Immature natural killer cell (primary cell): Measurements from ENCODE around the gene LARP4B. TPM values are rescaled to one million over a fixed set of nuclear protein-coding genes. Genes with fewer than 3 reads are reported as not detected.
"Not testable (repeated sequence)": the region's sequence is repeated elsewhere in the genome, so short reads cannot be mapped to it uniquely, and the experiment has no call there.

Experiments
- DNase-seq, 3 donors: peaks; one replicate each; pipeline ENCODE4 v3.0.0; 2022; ENCODE audit warnings: mixed read lengths in 1 of 3
- H3K27ac Mint-ChIP-seq, 6 donors: one replicate each; pipeline ENCODE4 v1.8.0; 2020; ENCODE audit warnings: mixed read lengths in 6 of 6, mild to moderate bottlenecking in 5 of 6, inconsistent platforms in 4 of 6, moderate library complexity in 3 of 6
- H3K27me3 Mint-ChIP-seq, 3 donors: one replicate each; pipeline ENCODE4 v1.8.0; 2020 to 2021; ENCODE audit warnings: low read depth in 3 of 3, mild to moderate bottlenecking in 3 of 3, mixed read lengths in 3 of 3, moderate library complexity in 3 of 3, inconsistent platforms in 1 of 3
- H3K36me3 Mint-ChIP-seq, 3 donors: one replicate each; pipeline ENCODE4 v1.8.0; 2020; ENCODE audit warnings: mixed read lengths in 3 of 3, inconsistent platforms in 2 of 3, mild to moderate bottlenecking in 2 of 3
- H3K4me1 Mint-ChIP-seq, 2 donors: one replicate each; pipeline ENCODE4 v1.8.0; 2020; ENCODE audit warnings: inconsistent platforms in 2 of 2, mild to moderate bottlenecking in 2 of 2, mixed read lengths in 2 of 2, moderate library complexity in 1 of 2
- H3K4me3 Mint-ChIP-seq, 5 donors: one replicate each; pipeline ENCODE4 v1.8.0; 2020; ENCODE audit warnings: mild to moderate bottlenecking in 5 of 5, mixed read lengths in 5 of 5, inconsistent platforms in 3 of 5, moderate library complexity in 3 of 5
- H3K9me3 Mint-ChIP-seq, 6 donors: one replicate each; pipeline ENCODE4 v1.8.0; 2020; ENCODE audit warnings: mild to moderate bottlenecking in 6 of 6, mixed read lengths in 6 of 6, inconsistent platforms in 4 of 6, moderate library complexity in 3 of 6
- polyA plus RNA-seq, 3 donors: library from polyadenylated mRNA; unstranded; fragments of 300-500 nt; fragmentation: Illumina TruSeq; gene quantifications; one replicate each; pipeline ENCODE4 v1.2.3, GENCODE V29; 2021

Gene LARP4B
- polyA plus RNA-seq, 3 donors from 2014 or later, result 4.7 to 35.8 (median 13.3) TPM

DNA sequence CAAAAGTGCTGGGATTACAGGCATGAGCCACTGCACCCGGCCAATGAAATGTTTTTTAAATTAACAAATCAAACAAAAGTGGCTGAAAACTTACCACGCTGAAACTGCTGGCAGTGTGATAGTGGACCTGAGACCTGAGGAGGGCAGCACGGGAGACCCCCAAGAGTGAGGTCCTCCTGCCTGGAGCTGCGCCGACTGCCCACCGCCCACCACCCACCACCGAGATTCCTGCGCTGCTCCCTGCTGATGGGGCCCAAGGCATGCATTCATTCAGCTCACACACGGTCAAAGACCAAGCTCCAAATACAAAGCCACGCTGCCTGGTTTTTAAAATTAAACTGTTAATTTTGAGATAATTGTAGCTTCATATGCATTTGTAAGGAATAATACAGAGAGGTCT, 16.4 kb upstream of the LARP4B start:
- H3K9me3 Mint-ChIP-seq, result no peaks in the 10 kb centered on the region
- no peak overlapping the region for H3K27ac Mint-ChIP-seq
- no peaks in the 10 kb centered on the region for H3K36me3 Mint-ChIP-seq
- H3K4me3 Mint-ChIP-seq, result no peak overlapping the region
- H3K27me3 Mint-ChIP-seq, result peaks cover 0 to 4% (median 2%) of the 10 kb centered on the region in 3 donors
- DNase-seq, result no peak
- peaks cover 3 to 6% of the 10 kb centered on the region in 2 donors for H3K4me1 Mint-ChIP-seq

DNA sequence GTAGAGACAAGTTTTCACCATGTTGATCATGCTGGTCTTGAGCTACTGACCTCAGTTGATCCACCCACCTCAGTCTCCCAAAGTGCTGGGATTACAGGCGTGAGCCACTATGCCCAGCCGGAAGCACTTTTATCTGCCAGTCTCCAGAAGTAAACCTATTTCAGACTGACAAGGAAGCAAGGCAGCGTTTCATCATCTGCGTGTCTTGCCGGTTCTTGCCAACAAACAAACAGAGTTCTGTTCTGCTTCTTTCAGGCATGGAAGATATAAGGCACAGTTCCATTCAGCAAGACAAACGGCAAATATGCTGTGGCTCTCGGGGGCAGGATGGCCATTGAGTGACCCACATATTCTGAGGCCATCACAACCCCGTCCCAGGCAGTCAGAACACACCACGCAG, 15.5 kb upstream of the LARP4B start:
- DNase-seq, result no peak
- Mint-ChIP-seq H3K36me3 (no peaks in the 10 kb centered on the region), H3K4me1 (peaks cover 3 to 6% of the 10 kb centered on the region in 2 donors), H3K27me3 (peaks cover 0 to 4% (median 2%) of the 10 kb centered on the region in 3 donors), H3K9me3 (no peaks in the 10 kb centered on the region), H3K27ac (no peak overlapping the region), H3K4me3 (no peak overlapping the region)

DNA sequence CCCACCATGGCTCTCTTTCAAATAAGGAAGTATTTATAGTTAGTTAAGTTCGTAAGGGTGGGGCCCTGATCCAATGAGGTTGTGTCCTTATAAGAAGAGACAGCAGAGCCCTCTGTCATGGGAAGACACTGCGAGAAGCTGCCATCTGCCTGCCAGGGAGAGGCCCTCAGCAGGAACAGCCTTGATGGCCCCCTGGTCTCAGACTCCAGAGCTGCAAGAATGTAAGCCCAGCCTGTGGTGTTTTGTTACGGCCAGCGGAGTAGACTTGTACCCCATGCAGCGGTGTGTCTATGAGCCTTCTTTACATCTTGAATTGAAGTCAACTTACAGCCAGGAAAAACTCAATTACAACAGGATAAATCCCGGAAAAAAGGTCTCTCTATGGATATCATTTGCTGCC, 14.3 kb upstream of the LARP4B start:
- Mint-ChIP-seq H3K36me3 (no peaks in the 10 kb centered on the region), H3K27me3 (peaks cover 0 to 4% (median 2%) of the 10 kb centered on the region in 3 donors), H3K4me1 (peaks cover 3 to 6% of the 10 kb centered on the region in 2 donors), H3K4me3 (no peak overlapping the region), H3K9me3 (no peaks in the 10 kb centered on the region), H3K27ac (no peak overlapping the region)
- no peak for DNase-seq

DNA sequence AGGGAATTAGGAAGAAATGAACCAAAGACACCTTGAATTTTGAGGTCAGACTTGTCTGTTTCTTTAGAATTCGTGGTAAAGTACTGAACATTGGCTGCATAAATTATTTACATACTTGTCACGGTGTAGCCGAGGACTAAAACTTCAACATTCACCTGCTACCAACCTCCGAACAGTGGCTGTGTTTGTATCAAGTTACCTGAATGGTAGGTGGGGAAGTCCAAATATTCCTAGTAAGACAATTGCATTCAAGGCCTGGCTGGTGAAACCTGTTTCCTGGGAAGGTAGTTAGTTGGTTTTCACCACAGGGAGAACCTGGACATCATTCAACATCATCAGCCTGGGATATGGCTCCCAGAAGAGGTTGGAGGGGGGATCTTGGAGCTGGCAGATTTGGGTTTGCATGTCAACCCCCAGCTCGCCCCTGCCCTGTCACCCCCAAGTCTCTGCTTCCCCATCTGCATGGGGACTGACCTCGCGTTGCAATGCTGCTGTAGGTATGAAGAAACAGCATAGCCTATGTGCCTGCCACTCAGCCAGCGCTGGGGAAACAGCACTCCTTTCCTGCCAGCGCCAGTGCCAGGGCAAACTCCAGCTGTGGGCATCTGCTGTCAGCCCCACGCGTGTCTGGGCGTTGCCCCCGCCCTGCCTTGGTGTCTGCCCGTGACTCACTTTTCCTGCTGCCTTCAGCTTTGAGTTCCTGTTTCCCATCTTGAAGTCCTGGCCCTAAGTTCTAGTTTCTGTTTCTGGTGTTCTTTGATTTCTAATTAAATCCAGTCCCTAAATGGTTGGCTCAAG, 12.7 kb upstream of the LARP4B start:
- DNase-seq, result peak in 2 of 3 donors; percentile 4 to 6
- Mint-ChIP-seq H3K27me3 (peaks cover 0 to 2% (median 0%) of the 10 kb centered on the region in 3 donors), H3K9me3 (no peaks in the 10 kb centered on the region), H3K27ac (peak overlapping the region in 2 of 6 donors; percentile 21 to 35), H3K4me1 (peaks cover 6% of the 10 kb centered on the region in 2 donors), H3K4me3 (peak overlapping the region in 1 of 5 donors; percentile 12), H3K36me3 (no peaks in the 10 kb centered on the region)

DNA sequence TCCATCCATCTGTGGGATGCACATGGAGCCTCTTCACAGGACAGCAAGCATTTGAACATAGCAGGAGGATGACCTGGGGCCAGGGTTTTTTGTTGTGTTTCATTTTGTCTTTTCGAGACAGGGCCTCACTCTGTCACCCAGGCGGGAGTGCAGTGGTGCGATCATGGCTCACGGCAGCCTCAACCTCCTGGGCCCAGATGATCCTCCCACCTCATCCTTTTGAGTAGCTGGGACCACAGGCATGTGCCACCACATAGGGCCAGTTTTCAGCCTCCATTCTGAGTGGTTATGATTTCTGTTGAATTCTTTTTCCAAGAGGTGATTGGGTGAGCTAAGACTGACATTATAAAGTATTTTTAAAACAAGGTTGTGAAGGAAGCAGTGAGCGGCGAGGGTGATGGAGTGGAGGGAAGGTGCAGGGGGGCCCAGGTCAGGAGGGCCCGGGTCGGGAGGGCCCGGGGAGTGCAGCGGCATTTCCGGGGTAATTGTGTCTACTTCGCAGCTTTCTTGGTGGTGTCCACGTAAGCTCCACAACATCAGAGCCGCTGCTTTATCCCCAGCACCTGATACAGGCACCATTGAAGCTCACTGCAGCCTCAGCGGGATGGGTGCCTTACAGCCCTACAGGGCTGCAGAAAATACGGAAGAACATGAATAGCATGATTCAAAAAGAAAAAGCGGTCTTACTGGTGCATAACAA, 12.0 kb upstream of the LARP4B start:
- H3K9me3 Mint-ChIP-seq, result peaks cover 0 to 2% (median 0%) of the 10 kb centered on the region in 6 donors
- no peak overlapping the region for H3K4me3 Mint-ChIP-seq
- no peak for DNase-seq
- H3K36me3 Mint-ChIP-seq, result no peaks in the 10 kb centered on the region
- no peak overlapping the region for H3K27ac Mint-ChIP-seq
- peaks cover 8 to 12% of the 10 kb centered on the region in 2 donors for H3K4me1 Mint-ChIP-seq
- H3K27me3 Mint-ChIP-seq, result peaks cover 0 to under 1% (median 0%) of the 10 kb centered on the region in 3 donors

DNA sequence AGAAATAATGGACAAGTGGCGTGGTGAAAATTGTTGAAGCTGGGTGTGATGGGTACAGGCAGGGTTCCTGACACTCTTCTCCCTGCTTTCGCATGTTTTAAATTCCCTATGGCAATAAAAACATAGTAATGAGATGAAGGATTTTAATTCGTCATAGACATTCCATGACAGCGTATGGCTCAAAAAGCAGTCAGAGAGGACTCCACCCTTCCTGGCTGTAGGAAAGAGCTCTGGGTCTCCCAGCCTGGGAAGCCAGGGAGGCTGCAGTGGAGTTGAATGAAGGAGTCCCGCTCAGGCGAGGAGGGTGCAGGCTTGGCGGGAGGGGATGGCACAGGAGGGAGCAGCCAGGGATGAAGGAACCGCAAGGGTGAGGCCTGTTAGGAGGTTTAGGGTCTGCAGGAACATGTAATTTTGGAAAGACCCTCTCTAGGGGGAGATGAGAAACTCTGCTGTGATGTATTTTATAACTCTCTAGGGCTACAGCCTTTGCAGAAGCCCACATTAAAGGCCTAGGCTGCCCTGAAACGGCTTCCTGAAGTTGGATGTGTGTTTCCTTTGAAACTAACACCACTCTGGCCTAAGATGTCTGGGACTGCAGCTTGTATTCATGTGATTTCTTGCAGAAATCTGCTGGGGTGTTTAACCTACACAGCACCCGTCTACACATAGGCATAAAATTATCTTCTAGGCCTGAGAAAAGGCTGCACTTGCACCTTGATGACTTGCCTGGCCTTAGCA, 7.6 kb upstream of the LARP4B start:
- Mint-ChIP-seq H3K4me1 (peaks cover 5 to 7% of the 10 kb centered on the region in 2 donors), H3K27ac (peak overlapping the region in 1 of 6 donors; percentile 75), H3K27me3 (no peaks in the 10 kb centered on the region), H3K36me3 (no peaks in the 10 kb centered on the region), H3K4me3 (no peak overlapping the region), H3K9me3 (peaks cover 0 to 2% (median 0%) of the 10 kb centered on the region in 6 donors)
- no peak for DNase-seq

DNA sequence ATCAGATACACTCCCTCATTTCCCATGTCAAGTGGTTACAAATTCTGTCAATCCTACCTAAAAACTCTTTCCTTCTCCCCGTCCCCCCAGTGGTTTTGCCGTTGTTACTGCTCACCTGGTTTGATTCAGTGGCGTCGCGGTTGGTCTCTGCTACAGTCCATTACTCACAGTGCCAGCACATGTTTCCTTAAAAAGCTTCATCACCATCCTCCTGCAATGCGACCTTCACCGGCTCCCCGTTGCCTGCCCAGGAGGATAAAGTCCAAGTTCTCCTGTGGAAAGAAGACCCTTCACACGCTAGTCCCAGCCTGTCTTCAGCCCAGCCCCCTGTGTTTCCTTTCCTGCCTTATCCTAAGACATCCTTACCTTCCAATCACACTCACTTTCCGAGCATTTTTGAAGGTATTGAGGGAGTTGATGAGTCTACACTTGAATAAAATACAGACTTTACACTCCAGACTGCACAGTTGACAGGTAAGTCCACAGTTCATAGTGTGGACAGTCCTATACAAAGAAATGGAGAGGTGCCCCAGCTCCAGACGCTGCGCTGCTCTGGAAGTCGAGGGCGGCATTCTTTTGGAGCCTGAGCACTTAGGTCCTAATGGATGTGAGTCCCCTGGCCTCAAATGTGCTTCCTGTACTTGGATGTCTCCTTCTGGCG, 3.4 kb upstream of the LARP4B start:
- peak overlapping the region in 1 of 6 donors; percentile 88 for H3K27ac Mint-ChIP-seq
- H3K4me3 Mint-ChIP-seq, result peak overlapping the region in 1 of 5 donors; percentile 49
- no peaks in the 10 kb centered on the region for H3K36me3 Mint-ChIP-seq
- peaks cover 0 to 11% (median 3%) of the 10 kb centered on the region in 3 donors for H3K27me3 Mint-ChIP-seq
- no peak for DNase-seq
- peaks cover 17 to 23% of the 10 kb centered on the region in 2 donors for H3K4me1 Mint-ChIP-seq
- H3K9me3 Mint-ChIP-seq, result peaks cover 0 to 2% (median 0%) of the 10 kb centered on the region in 6 donors

DNA sequence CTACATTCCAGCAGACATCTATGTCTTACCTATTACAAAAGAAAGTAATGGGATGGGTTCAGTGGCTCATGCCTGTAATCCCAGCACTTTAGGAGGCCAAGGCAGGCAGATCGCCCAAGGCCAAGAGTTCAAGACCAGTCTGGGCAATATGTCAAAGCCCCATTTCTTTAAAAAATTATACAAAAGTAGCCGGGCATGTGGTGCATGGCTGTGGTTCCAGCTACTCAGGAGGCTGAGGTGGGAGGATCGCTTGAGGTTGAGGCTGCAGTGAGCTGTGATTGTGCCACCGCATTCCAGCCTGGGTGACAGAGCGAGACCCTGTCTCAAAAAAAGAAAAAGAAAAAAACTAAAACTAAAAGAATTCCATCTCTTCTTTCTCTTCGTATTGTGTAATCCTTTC, 2.7 kb upstream of the LARP4B start:
- H3K4me1 Mint-ChIP-seq, result peaks cover 22 to 30% of the 10 kb centered on the region in 2 donors

DNA sequence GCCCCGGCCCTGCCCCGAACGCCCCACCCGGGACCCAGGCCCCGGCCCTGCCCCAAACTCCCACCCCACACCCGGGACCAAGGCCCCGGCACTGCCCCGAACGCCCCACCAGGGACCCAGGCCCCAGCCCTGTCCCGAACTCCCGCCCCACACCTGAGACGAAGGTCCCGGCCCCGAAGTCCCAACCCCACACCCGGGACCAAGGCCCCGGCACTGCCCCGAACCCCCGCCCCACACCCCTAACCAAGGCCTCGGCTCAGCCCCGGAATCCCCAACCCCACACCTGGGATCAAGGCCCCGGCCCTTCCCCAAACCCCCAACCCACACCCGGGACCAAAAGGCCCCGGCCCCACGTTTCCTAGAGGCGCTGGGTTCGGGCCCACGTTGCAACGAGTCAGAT, 1.1 kb upstream of the LARP4B start:
- Mint-ChIP-seq H3K27ac (peak overlapping the region; percentile 78 to 94 (median 88)), H3K27me3 (peaks cover 0 to 11% (median 3%) of the 10 kb centered on the region in 3 donors), H3K4me3 (peak overlapping the region; percentile 75 to 84 (median 79)), H3K9me3 (no peaks in the 10 kb centered on the region), H3K4me1 (peaks cover 28 to 35% of the 10 kb centered on the region in 2 donors), H3K36me3 (no peaks in the 10 kb centered on the region)
- DNase-seq, result no peak

More for the DNA sequence above, 2.7 kb upstream of the LARP4B start:
- DNase-seq, H3K36me3 Mint-ChIP-seq, H3K9me3 Mint-ChIP-seq: not testable (repeated sequence)
- H3K27me3 Mint-ChIP-seq, result peaks cover 0 to 11% (median 3%) of the 10 kb centered on the region in 3 donors
- peak overlapping the region in 2 of 5 donors; percentile 22 to 58 for H3K4me3 Mint-ChIP-seq
- peak overlapping the region in 1 of 6 donors; percentile 88 for H3K27ac Mint-ChIP-seq

DNA sequence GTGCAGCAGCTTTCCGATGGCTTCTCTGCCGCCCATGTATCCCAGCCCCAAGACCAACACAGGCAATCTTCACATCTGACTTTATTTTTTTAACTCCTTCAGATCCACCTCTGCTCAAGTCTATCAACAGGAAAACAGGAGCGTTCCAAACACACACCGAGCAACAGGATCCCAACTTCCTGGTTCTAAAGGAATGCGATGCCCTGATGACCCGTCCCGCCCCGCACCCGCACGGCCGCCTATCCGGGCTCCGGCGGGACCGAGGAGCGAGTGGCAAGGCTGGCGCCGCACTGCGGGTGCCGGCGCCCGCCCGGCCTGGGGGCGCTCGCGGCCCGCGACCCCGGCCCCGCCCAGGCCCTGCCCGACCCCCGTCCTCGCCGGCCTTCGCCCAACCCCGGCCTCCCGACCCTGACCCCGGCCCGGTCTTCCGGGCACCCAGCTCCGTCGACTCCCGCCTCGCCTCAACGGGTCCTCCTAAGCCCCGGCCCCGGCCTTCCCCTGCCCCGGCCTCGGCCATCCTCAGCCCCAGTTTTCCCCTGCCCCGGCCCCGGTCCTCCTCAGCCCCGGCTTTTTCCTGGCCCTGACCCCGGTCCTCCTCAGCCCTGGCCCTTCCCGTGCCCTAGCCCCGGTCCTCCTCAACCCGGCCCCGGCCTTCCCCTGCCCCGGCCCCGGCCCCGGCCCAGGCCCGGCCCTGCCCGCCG, 730 bp downstream of the LARP4B start:
- H3K4me3 Mint-ChIP-seq, result peak overlapping the region; percentile 90 to 97 (median 91)
- H3K9me3 Mint-ChIP-seq, result no peaks in the 10 kb centered on the region
- peak overlapping the region; percentile 84 to 93 (median 92) for H3K27ac Mint-ChIP-seq
- DNase-seq, result peak; percentile 17 to 28 (median 20)
- peaks cover 0 to 11% (median 3%) of the 10 kb centered on the region in 3 donors for H3K27me3 Mint-ChIP-seq
- peaks cover 39 to 53% of the 10 kb centered on the region in 2 donors for H3K4me1 Mint-ChIP-seq
- peaks cover 0 to 4% (median 0%) of the 10 kb centered on the region in 3 donors for H3K36me3 Mint-ChIP-seq

DNA sequence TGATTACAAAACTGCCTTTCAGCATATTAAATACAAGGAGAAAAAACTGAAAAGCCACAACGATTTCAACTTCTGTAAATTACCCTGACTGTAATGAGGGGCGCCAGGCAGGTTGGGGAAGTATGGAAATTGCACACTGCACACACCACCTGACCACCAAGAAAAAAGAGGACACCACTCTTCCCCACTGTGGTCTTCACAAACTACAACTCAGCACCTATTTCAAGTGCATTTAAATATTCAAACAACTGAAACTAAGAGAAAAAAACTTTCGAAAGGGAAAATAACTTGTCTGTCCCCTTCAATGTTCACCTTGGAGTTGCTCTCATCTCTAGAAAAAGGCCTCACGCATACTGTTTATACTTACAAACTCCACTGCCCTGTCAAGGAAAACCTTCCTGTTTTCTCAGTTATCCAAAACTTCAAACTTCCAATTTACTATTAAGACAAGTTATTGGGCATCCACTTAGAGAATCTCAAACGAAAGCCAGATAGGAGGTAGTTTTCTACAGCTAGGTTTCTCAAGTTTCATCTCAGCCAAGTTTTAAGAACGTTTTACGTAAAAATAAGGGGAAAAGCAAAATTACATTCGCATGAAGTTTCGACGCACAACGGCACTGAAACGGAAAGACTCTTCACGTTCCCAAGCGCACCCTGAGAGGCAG, 1.4 kb downstream of the LARP4B start:
- H3K9me3 Mint-ChIP-seq, result no peaks in the 10 kb centered on the region
- H3K4me3 Mint-ChIP-seq, result peak overlapping the region; percentile 90 to 97 (median 91)
- peak in 2 of 3 donors; percentile 7 to 14 for DNase-seq
- peaks cover 39 to 55% of the 10 kb centered on the region in 2 donors for H3K4me1 Mint-ChIP-seq
- H3K27ac Mint-ChIP-seq, result peak overlapping the region; percentile 84 to 93 (median 92)
- H3K36me3 Mint-ChIP-seq, result peaks cover 0 to 4% (median 0%) of the 10 kb centered on the region in 3 donors
- peaks cover 0 to 11% (median 3%) of the 10 kb centered on the region in 3 donors for H3K27me3 Mint-ChIP-seq

DNA sequence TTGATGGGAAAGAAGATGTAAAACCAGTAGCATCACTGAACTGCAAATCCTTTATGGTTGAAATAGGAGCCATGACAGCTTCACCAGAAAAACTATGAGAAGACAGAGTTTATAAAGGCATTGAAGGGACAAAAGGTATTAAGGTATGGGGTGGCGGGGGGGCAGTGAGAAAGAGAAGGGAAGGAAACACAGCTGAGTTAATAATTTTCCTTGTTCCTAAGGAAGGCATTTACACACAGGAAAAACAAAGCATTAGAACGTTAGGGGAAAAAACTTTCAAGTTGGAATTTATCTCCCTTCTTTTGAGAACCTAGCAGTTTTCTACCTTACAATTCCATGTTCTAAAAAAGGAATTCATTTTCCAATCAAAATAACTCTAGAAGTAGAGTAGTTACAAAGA, 4.4 kb downstream of the LARP4B start:
- Mint-ChIP-seq H3K27ac (no peak overlapping the region), H3K9me3 (no peaks in the 10 kb centered on the region), H3K4me3 (peak overlapping the region in 2 of 5 donors; percentile 9 to 62), H3K4me1 (peaks cover 47 to 70% of the 10 kb centered on the region in 2 donors), H3K36me3 (peaks cover 0 to 8% (median 0%) of the 10 kb centered on the region in 3 donors), H3K27me3 (peaks cover 0 to 11% (median 3%) of the 10 kb centered on the region in 3 donors)
- DNase-seq, result no peak
